H9 (cell line): ENCODE data around the gene MAST1. TPM values are rescaled to one million over a fixed set of nuclear protein-coding genes. Genes with fewer than 3 reads are reported as not detected.
A peak's percentile ranks its signal among the peaks of the same experiment; 100 is the strongest.

Source experiments
- DNase-seq: peaks from one replicate; pipeline ENCODE4 v3.0.0-alpha.2; 2017
- H2AFZ ChIP-seq: one replicate; pipeline ENCODE4 v1.6.1; 2013; ENCODE audit warnings: mild to moderate bottlenecking, low read length, control low read depth, moderate library complexity
- H2AK5ac ChIP-seq: 2 replicates; pipeline ENCODE4 v1.6.1; 2013; ENCODE audit warnings: low read length, control low read depth, mixed read lengths; ENCODE audit not compliant: insufficient read length
- H2BK120ac ChIP-seq: one replicate; pipeline ENCODE4 v1.6.1; 2013; ENCODE audit warnings: low read depth, mild to moderate bottlenecking, low read length, control low read depth, inconsistent platforms; ENCODE audit not compliant: poor library complexity, severe bottlenecking
- H2BK12ac ChIP-seq: 2 replicates; pipeline ENCODE4 v1.6.1; 2013; ENCODE audit warnings: low read length, control low read depth, mixed read lengths, low read depth; ENCODE audit not compliant: insufficient read length
- H2BK15ac ChIP-seq: 2 replicates; pipeline ENCODE4 v1.6.1; 2013; ENCODE audit warnings: low read depth, low read length, control low read depth
- H2BK20ac ChIP-seq: one replicate; pipeline ENCODE4 v1.6.1; 2013; ENCODE audit warnings: low read depth, mild to moderate bottlenecking, low read length, control low read depth, inconsistent platforms; ENCODE audit not compliant: poor library complexity, severe bottlenecking
- H2BK5ac ChIP-seq: 2 replicates; pipeline ENCODE4 v1.6.1; 2013; ENCODE audit warnings: low read length, control low read depth, mixed read lengths; ENCODE audit not compliant: insufficient read length
- H3K14ac ChIP-seq: 2 replicates; pipeline ENCODE4 v1.6.1; 2013; ENCODE audit warnings: low read length, control low read depth; ENCODE audit not compliant: insufficient read depth
- H3K18ac ChIP-seq: 2 replicates; pipeline ENCODE4 v1.6.1; 2013; ENCODE audit warnings: low read depth, mild to moderate bottlenecking, mixed read lengths, low read length, control low read depth; ENCODE audit not compliant: insufficient read length
- H3K23ac ChIP-seq: 2 replicates; pipeline ENCODE4 v1.6.1; 2013; ENCODE audit warnings: low read length, control low read depth, mixed read lengths, low read depth; ENCODE audit not compliant: insufficient read length
- H3K23me2 ChIP-seq: 2 replicates; pipeline ENCODE4 v1.6.1; 2013; ENCODE audit warnings: low read depth, mild to moderate bottlenecking, mixed read lengths, low read length, control low read depth; ENCODE audit not compliant: insufficient read length, poor library complexity, severe bottlenecking
- H3K27ac ChIP-seq: 2 replicates; pipeline ENCODE4 v1.5.1; 2013; ENCODE audit warnings: low read length, control low read depth, mixed read lengths, low read depth; ENCODE audit not compliant: insufficient read length
- H3K27me3 ChIP-seq: 2 replicates; pipeline ENCODE4 v1.6.1; 2013; ENCODE audit warnings: low read length, control low read depth, inconsistent platforms; ENCODE audit not compliant: insufficient read depth
- H3K4ac ChIP-seq: 2 replicates; pipeline ENCODE4 v1.6.1; 2013; ENCODE audit warnings: low read depth, mild to moderate bottlenecking, control low read depth, inconsistent platforms, low read length, moderate library complexity
- H3K4me1 ChIP-seq: 2 replicates; pipeline ENCODE4 v1.6.1; 2013; ENCODE audit warnings: low read length, control low read depth, inconsistent platforms; ENCODE audit not compliant: insufficient read depth
- H3K4me2 ChIP-seq: 2 replicates; pipeline ENCODE4 v1.6.1; 2013; ENCODE audit warnings: low read length, control low read depth, mixed read lengths; ENCODE audit not compliant: insufficient read length, insufficient read depth
- H3K56ac ChIP-seq: 2 replicates; pipeline ENCODE4 v1.6.1; 2013; ENCODE audit warnings: low read depth, mild to moderate bottlenecking, mixed read lengths, low read length, control low read depth; ENCODE audit not compliant: insufficient read length
- H3K79me1 ChIP-seq: 2 replicates; pipeline ENCODE4 v1.6.1; 2013; ENCODE audit warnings: low read depth, mild to moderate bottlenecking, moderate library complexity, low read length, control low read depth, inconsistent platforms; ENCODE audit not compliant: insufficient read depth, poor library complexity, severe bottlenecking
- H3K79me2 ChIP-seq: 2 replicates; pipeline ENCODE4 v1.6.1; 2013; ENCODE audit warnings: low read length, control low read depth, inconsistent platforms; ENCODE audit not compliant: insufficient read depth
- H3K9ac ChIP-seq: 2 replicates; pipeline ENCODE4 v1.6.1; 2013; ENCODE audit warnings: low read length, control low read depth, mixed read lengths; ENCODE audit not compliant: insufficient read length; ENCODE audit errors: extremely low read depth
- H3K9me3 ChIP-seq: one replicate; pipeline ENCODE4 v1.6.1; 2013; ENCODE audit warnings: low read depth, low read length, inconsistent platforms; ENCODE audit not compliant: control insufficient read depth
- H3T11ph ChIP-seq: one replicate; pipeline ENCODE4 v1.6.1; 2013; ENCODE audit warnings: mild to moderate bottlenecking, low read length, control low read depth, inconsistent platforms
- H4K20me1 ChIP-seq: one replicate; pipeline ENCODE4 v1.6.1; 2013; ENCODE audit not compliant: control insufficient read depth, insufficient read length, insufficient read depth
- H4K5ac ChIP-seq: 2 replicates; pipeline ENCODE4 v1.6.1; 2013; ENCODE audit warnings: low read depth, mild to moderate bottlenecking, mixed read lengths, low read length, control low read depth; ENCODE audit not compliant: insufficient read length
- H4K8ac ChIP-seq: replicated peaks from 2 replicates; pipeline ENCODE4 v1.6.1; 2013; ENCODE audit warnings: low read length, control low read depth, mixed read lengths, low read depth; ENCODE audit not compliant: insufficient read length
- H4K91ac ChIP-seq: 2 replicates; pipeline ENCODE4 v1.6.1; 2013; ENCODE audit warnings: low read depth, mild to moderate bottlenecking, moderate library complexity, mixed read lengths, low read length, control low read depth; ENCODE audit not compliant: insufficient read length
- H3K27ac Mint-ChIP-seq, 3 experiments: 2 replicates in 2 of 3; 3 replicates in 1 of 3; pipeline ENCODE4 v1.8.0; 2020 to 2021; ENCODE audit warnings: mixed read lengths in 3 of 3, mild to moderate bottlenecking in 1 of 3, moderate library complexity in 1 of 3
- H3K27me3 Mint-ChIP-seq: 2 replicates; pipeline ENCODE4 v1.8.0; 2021; ENCODE audit warnings: low read depth, mild to moderate bottlenecking, moderate library complexity, mixed read lengths
- H3K36me3 Mint-ChIP-seq, 3 experiments: 2 replicates in 2 of 3; 3 replicates in 1 of 3; pipeline ENCODE4 v1.8.0; 2020 to 2021; ENCODE audit warnings: low read depth in 3 of 3, mixed read lengths in 3 of 3; ENCODE audit not compliant: insufficient read depth in 1 of 3
- H3K4me1 Mint-ChIP-seq, 2 experiments: 2 replicates each; pipeline ENCODE4 v1.8.0; 2020; ENCODE audit warnings: mixed read lengths in 2 of 2
- H3K4me3 Mint-ChIP-seq, 2 experiments: 2 replicates in 1 of 2; 3 replicates in 1 of 2; pipeline ENCODE4 v1.8.0; 2020 to 2021; ENCODE audit warnings: mild to moderate bottlenecking in 2 of 2, mixed read lengths in 2 of 2, moderate library complexity in 1 of 2
- H3K9me3 Mint-ChIP-seq, 2 experiments: 2 replicates in 1 of 2; 3 replicates in 1 of 2; pipeline ENCODE4 v1.8.0; 2020; ENCODE audit warnings: mild to moderate bottlenecking in 2 of 2, mixed read lengths in 2 of 2, moderate library complexity in 1 of 2
- CTCF ChIP-seq: fragments of 200-600 bp; sonication (generic); conservative IDR thresholded peaks from 3 replicates; pipeline ENCODE4 v1.8.0; 2021; ENCODE audit warnings: antibody characterized with exemption, mild to moderate bottlenecking
- WGBS: extraction: QIAGEN DNeasy Blood & Tissue Kit; methylation state at CpG from one replicate; pipeline ENCODE4 v1.1.7; 2013; ENCODE audit warnings: missing lambda C conversion rate, low lambda C conversion rate, mixed read lengths; ENCODE audit not compliant: insufficient read length; ENCODE audit errors: extremely low coverage; 5-methylcytosine and 5-hydroxymethylcytosine counted together
- total RNA-seq: library from RNA; stranded (reverse); gene quantifications from 2 replicates; pipeline ENCODE4 v1.2.1, GENCODE V29; 2021

Gene MAST1
- total RNA-seq, 1 experiment from 2014 or later, result 15.1 TPM

- H3K27me3 Mint-ChIP-seq, result peaks cover 15% of the 10 kb centered on the region
Observed at GRCh38 chr19:12840091-12841079, 2.1 kb downstream of the MAST1 start.

More at GRCh38 chr19:12840091-12841079, 2.1 kb downstream of the MAST1 start:
- no peaks in the 10 kb centered on the region for H3K9me3 ChIP-seq
- no peak overlapping the region for H3K18ac ChIP-seq
- no peak overlapping the region for H3T11ph ChIP-seq
- DNase-seq, result peak; percentile 98
- Mint-ChIP-seq H3K9me3 (no peaks in the 10 kb centered on the region; a peak in 1 of 5 replicates), H3K36me3 (peaks cover 0 to 8% (median 8%) of the 10 kb centered on the region in 3 experiments; a peak in 6 of 7 replicates), H3K4me1 (peaks cover 35 to 37% of the 10 kb centered on the region in 2 experiments), H3K4me3 (peak overlapping the region; percentile 64 to 81), H3K27ac (peak overlapping the region; percentile 95 to 99 (median 99); a peak in 5 of 7 replicates)
- H2BK5ac ChIP-seq, result no peak overlapping the region
- H3K9ac ChIP-seq, result no peak overlapping the region
- H4K5ac ChIP-seq, result no peak overlapping the region
- H2BK12ac ChIP-seq, result no peak overlapping the region
- H2BK15ac ChIP-seq, result no peak overlapping the region
- peaks cover 2% of the 10 kb centered on the region; the same call in 1 of the 2 replicates for H3K4me1 ChIP-seq
- H3K79me1 ChIP-seq, result no peaks in the 10 kb centered on the region
- H3K27me3 ChIP-seq, result no peaks in the 10 kb centered on the region
- TF ChIP-seq CTCF, result no peak
- WGBS, result no CpG with 5 or more reads among the region's 43 CpGs
- H2AK5ac ChIP-seq, result no peak overlapping the region
- H3K4me2 ChIP-seq, result peak overlapping the region; percentile 48
- no peak overlapping the region for H3K27ac ChIP-seq
- H3K79me2 ChIP-seq, result no peaks in the 10 kb centered on the region
- H2AFZ ChIP-seq, result no peak overlapping the region
- no peak overlapping the region for H2BK20ac ChIP-seq
- no peak overlapping the region for H3K14ac ChIP-seq
- peaks cover 2% of the 10 kb centered on the region for H3K23me2 ChIP-seq
- no peak overlapping the region for H2BK120ac ChIP-seq
- no peak overlapping the region for H4K8ac ChIP-seq
- no peak overlapping the region for H4K91ac ChIP-seq
- no peaks in the 10 kb centered on the region for H4K20me1 ChIP-seq
- no peak overlapping the region for H3K56ac ChIP-seq
- no peak overlapping the region for H3K23ac ChIP-seq
- no peak overlapping the region for H3K4ac ChIP-seq
